ENCODE data around the gene PTPRG.
"Not testable (repeated sequence)": the region's sequence is repeated elsewhere in the genome, so short reads cannot be mapped to it uniquely, and the experiment has no call there.

PTPRG gene

GRCh38 chr3:61802772-61803171, 241.4 kb downstream of the PTPRG start:
- DNase-seq (ENCODE audit: low spot score): no peak

GRCh38 chr3:61803983-61804382, 242.6 kb downstream of the PTPRG start:
- no peak for DNase-seq (ENCODE audit: low spot score)

- DNase-seq (ENCODE audit: low spot score): no peak
Observed at GRCh38 chr3:61804782-61805181, 243.4 kb downstream of the PTPRG start.

- DNase-seq (ENCODE audit: low spot score): no peak
Observed at GRCh38 chr3:61805510-61806080, 244.2 kb downstream of the PTPRG start.

GRCh38 chr3:61806810-61807209, 245.4 kb downstream of the PTPRG start:
- DNase-seq (ENCODE audit: low spot score): no peak

GRCh38 chr3:61807865-61808276, 246.5 kb downstream of the PTPRG start:
- DNase-seq (ENCODE audit: low spot score): no peak

- DNase-seq (ENCODE audit: low spot score): peak; percentile 42
Observed at GRCh38 chr3:61808526-61808925, 247.2 kb downstream of the PTPRG start.

- DNase-seq (ENCODE audit: low spot score): no peak
Observed at GRCh38 chr3:61808999-61809398, 247.6 kb downstream of the PTPRG start.

- DNase-seq (ENCODE audit: low spot score): no peak
Observed at GRCh38 chr3:61809879-61810278, 248.5 kb downstream of the PTPRG start.

GRCh38 chr3:61810953-61811497, 249.7 kb downstream of the PTPRG start:
- no peak for DNase-seq (ENCODE audit: low spot score)

GRCh38 chr3:61811652-61812051, 250.3 kb downstream of the PTPRG start:
- DNase-seq (ENCODE audit: low spot score): no peak

GRCh38 chr3:61812085-61812484, 250.7 kb downstream of the PTPRG start:
- no peak for DNase-seq (ENCODE audit: low spot score)

GRCh38 chr3:61812517-61812916, 251.1 kb downstream of the PTPRG start:
- DNase-seq (ENCODE audit: low spot score): no peak

- DNase-seq (ENCODE audit: low spot score): no peak
Observed at GRCh38 chr3:61813636-61814035, 252.3 kb downstream of the PTPRG start.

GRCh38 chr3:61814674-61815073, 253.3 kb downstream of the PTPRG start:
- DNase-seq (ENCODE audit: low spot score): no peak

- not testable (repeated sequence) for DNase-seq (ENCODE audit: low spot score)
Observed at GRCh38 chr3:61816304-61816703, 254.9 kb downstream of the PTPRG start.

- DNase-seq (ENCODE audit: low spot score): no peak
Observed at GRCh38 chr3:61819861-61820260, 258.5 kb downstream of the PTPRG start.

GRCh38 chr3:61820306-61820992, 259.1 kb downstream of the PTPRG start:
- no peak for DNase-seq (ENCODE audit: low spot score)

GRCh38 chr3:61821823-61822251, 260.5 kb downstream of the PTPRG start:
- no peak for DNase-seq (ENCODE audit: low spot score)

GRCh38 chr3:61822588-61822987, 261.2 kb downstream of the PTPRG start:
- no peak for DNase-seq (ENCODE audit: low spot score)

- DNase-seq (ENCODE audit: low spot score): no peak
Observed at GRCh38 chr3:61824553-61825135, 263.3 kb downstream of the PTPRG start.

- DNase-seq (ENCODE audit: low spot score): no peak
Observed at GRCh38 chr3:61826161-61826560, 264.8 kb downstream of the PTPRG start.

GRCh38 chr3:61828184-61828874, 267.0 kb downstream of the PTPRG start:
- no peak for DNase-seq (ENCODE audit: low spot score)

All from pons (tissue), 1 donor.